Mucosa of rectum (tissue), 2 donors: ENCODE measurements around the gene TMIGD3.

Experiments
- H3K27ac ChIP-seq, 2 donors: one replicate each; pipeline ENCODE4 v1.7.0; 2013; ENCODE audit warnings: inconsistent platforms in 2 of 2, low read depth in 2 of 2, low read length in 2 of 2
- H3K27me3 ChIP-seq, 2 donors: one replicate each; pipeline ENCODE4 v1.7.0; 2013; ENCODE audit warnings: low read length in 2 of 2; ENCODE audit not compliant: control insufficient read depth in 2 of 2, insufficient read depth in 2 of 2
- H3K36me3 ChIP-seq, 2 donors: one replicate each; pipeline ENCODE4 v1.7.0; 2013; ENCODE audit warnings: low read length in 2 of 2; ENCODE audit not compliant: control insufficient read depth in 2 of 2, insufficient read depth in 2 of 2
- H3K4me1 ChIP-seq, 2 donors: one replicate each; pipeline ENCODE4 v1.7.0; 2013; ENCODE audit warnings: low read length in 2 of 2, mild to moderate bottlenecking in 1 of 2; ENCODE audit not compliant: control insufficient read depth in 2 of 2, insufficient read depth in 2 of 2
- H3K4me3 ChIP-seq, 2 donors: one replicate each; pipeline ENCODE4 v1.7.0; 2013; ENCODE audit warnings: low read length in 2 of 2
- H3K9ac ChIP-seq, 2 donors: one replicate each; pipeline ENCODE4 v1.7.0; 2013; ENCODE audit warnings: low read length in 2 of 2, low read depth in 1 of 2, mild to moderate bottlenecking in 1 of 2
- H3K9me3 ChIP-seq, 2 donors: one replicate each; pipeline ENCODE4 v1.7.0; 2013; ENCODE audit warnings: low read length in 2 of 2; ENCODE audit not compliant: control insufficient read depth in 2 of 2
- donor health status: healthy.
- donor health status: Normal muscosa, but diverticular disease.

TMIGD3 gene

GRCh38 chr1:111452581-111452980 lies 50.9 kb downstream of the TMIGD3 start:
- H3K36me3 ChIP-seq: peaks cover 33 to 37% of the 10 kb centered on the region in 2 donors
- no peaks in the 10 kb centered on the region for H3K9me3 ChIP-seq
- no peak overlapping the region for H3K27ac ChIP-seq
- H3K27me3 ChIP-seq: no peaks in the 10 kb centered on the region
- H3K4me1 ChIP-seq: peaks cover 22 to 28% of the 10 kb centered on the region in 2 donors
- H3K4me3 ChIP-seq: no peak overlapping the region
- no peak overlapping the region for H3K9ac ChIP-seq

GRCh38 chr1:111450185-111450584 lies 53.2 kb downstream of the TMIGD3 start:
- H3K27me3 ChIP-seq: no peaks in the 10 kb centered on the region
- peak overlapping the region; percentile 97 to 99 for H3K9ac ChIP-seq
- H3K4me1 ChIP-seq: peaks cover 30 to 40% of the 10 kb centered on the region in 2 donors
- peaks cover 21 to 22% of the 10 kb centered on the region in 2 donors for H3K36me3 ChIP-seq
- H3K9me3 ChIP-seq: no peaks in the 10 kb centered on the region
- H3K4me3 ChIP-seq: peak overlapping the region; percentile 100
- peak overlapping the region in 1 of 2 donors; percentile 89 for H3K27ac ChIP-seq

GRCh38 chr1:111449703-111450017 lies 53.8 kb downstream of the TMIGD3 start:
- H3K27me3 ChIP-seq: no peaks in the 10 kb centered on the region
- H3K9ac ChIP-seq: peak overlapping the region; percentile 97 to 99
- H3K36me3 ChIP-seq: peaks cover 19% of the 10 kb centered on the region in 2 donors
- H3K27ac ChIP-seq: peak overlapping the region; percentile 89 to 93
- H3K9me3 ChIP-seq: no peaks in the 10 kb centered on the region
- H3K4me1 ChIP-seq: peaks cover 30 to 40% of the 10 kb centered on the region in 2 donors
- peak overlapping the region; percentile 100 for H3K4me3 ChIP-seq

GRCh38 chr1:111448918-111449702 lies 54.3 kb downstream of the TMIGD3 start, which contains the start of the genes ATP5PB and WDR77:
Gene ATP5PB (plus strand): TSS chr1:111449464. CDS start chr1:111449542, 78 bp downstream.
Gene WDR77 (minus strand): TSS chr1:111449256. CDS start chr1:111449169, 87 bp downstream.
- Histone ChIP-seq H3K4me3 (peak within 1 kb of the TSS; percentile 100), H3K4me1 (peaks cover 30 to 40% of the 10 kb centered on the region in 2 donors), H3K9ac (peak within 1 kb of the TSS; percentile 97 to 99), H3K9me3 (no peaks in the 10 kb centered on the region), H3K27me3 (no peaks in the 10 kb centered on the region), H3K36me3 (peaks cover 19% of the 10 kb centered on the region in 2 donors), H3K27ac (peak within 1 kb of the TSS; percentile 89 to 93)

GRCh38 chr1:111448482-111448917 lies 54.9 kb downstream of the TMIGD3 start:
- H3K4me1 ChIP-seq: peaks cover 30 to 36% of the 10 kb centered on the region in 2 donors

GRCh38 chr1:111446967-111447892 lies 56.2 kb downstream of the TMIGD3 start:
- Histone ChIP-seq H3K9me3 (no peaks in the 10 kb centered on the region), H3K4me3 (peak overlapping the region; percentile 100), H3K36me3 (peaks cover 29 to 34% of the 10 kb centered on the region in 2 donors), H3K27me3 (no peaks in the 10 kb centered on the region), H3K4me1 (peaks cover 27 to 34% of the 10 kb centered on the region in 2 donors), H3K27ac (peak overlapping the region; percentile 39 to 62), H3K9ac (no peak overlapping the region)

More at GRCh38 chr1:111448482-111448917, 54.9 kb downstream of the TMIGD3 start:
- Histone ChIP-seq H3K27ac (peak overlapping the region; percentile 57 to 63), H3K4me3 (peak overlapping the region; percentile 100), H3K9me3 (no peaks in the 10 kb centered on the region), H3K27me3 (no peaks in the 10 kb centered on the region), H3K36me3 (peaks cover 18 to 21% of the 10 kb centered on the region in 2 donors), H3K9ac (peak overlapping the region; percentile 68 to 74)

GRCh38 chr1:111446546-111446945 lies 56.9 kb downstream of the TMIGD3 start:
- Histone ChIP-seq H3K36me3 (peaks cover 36 to 38% of the 10 kb centered on the region in 2 donors), H3K9ac (no peak overlapping the region), H3K27ac (peak overlapping the region; percentile 39 to 62)

GRCh38 chr1:111444031-111444430 lies 59.4 kb downstream of the TMIGD3 start:
- no peak overlapping the region for H3K27ac ChIP-seq
- peaks cover 10 to 15% of the 10 kb centered on the region in 2 donors for H3K4me1 ChIP-seq
- no peaks in the 10 kb centered on the region for H3K27me3 ChIP-seq
- no peak overlapping the region for H3K9ac ChIP-seq
- H3K4me3 ChIP-seq: no peak overlapping the region
- H3K9me3 ChIP-seq: no peaks in the 10 kb centered on the region
- peaks cover 44 to 51% of the 10 kb centered on the region in 2 donors for H3K36me3 ChIP-seq

More at GRCh38 chr1:111446546-111446945, 56.9 kb downstream of the TMIGD3 start:
- H3K27me3 ChIP-seq: no peaks in the 10 kb centered on the region
- H3K4me1 ChIP-seq: peaks cover 26 to 33% of the 10 kb centered on the region in 2 donors
- H3K9me3 ChIP-seq: no peaks in the 10 kb centered on the region
- peak overlapping the region in 1 of 2 donors; percentile 11 for H3K4me3 ChIP-seq

- Histone ChIP-seq H3K27me3 (no peaks in the 10 kb centered on the region), H3K27ac (no peak overlapping the region), H3K4me3 (no peak overlapping the region), H3K9me3 (no peaks in the 10 kb centered on the region), H3K36me3 (peaks cover 51 to 59% of the 10 kb centered on the region in 2 donors), H3K9ac (no peak overlapping the region), H3K4me1 (peaks cover 6 to 11% of the 10 kb centered on the region in 2 donors)
Measured at GRCh38 chr1:111442457-111442856, 61.0 kb downstream of the TMIGD3 start.
